Ishikawa (cell line): ENCODE data around the gene MAN1A2.

ENCODE experiments used
- CEBPB ChIP-seq: IDR thresholded peaks from 2 replicates; pipeline ENCODE4 v1.6.1; 2012
- CREB1 ChIP-seq: IDR thresholded peaks from 2 replicates; pipeline ENCODE4 v1.6.1; 2012; ENCODE audit warnings: low read depth
- EP300 ChIP-seq: IDR thresholded peaks from 2 replicates; pipeline ENCODE4 v1.6.1; 2012; ENCODE audit warnings: borderline replicate concordance
- FOXM1 ChIP-seq: IDR thresholded peaks from 2 replicates; pipeline ENCODE4 v1.6.1; 2012; ENCODE audit warnings: low read depth, borderline replicate concordance
- MAX ChIP-seq: IDR thresholded peaks from 2 replicates; pipeline ENCODE4 v1.6.1; 2012
- NFIC ChIP-seq: IDR thresholded peaks from 2 replicates; pipeline ENCODE4 v1.6.1; 2012
- RAD21 ChIP-seq: IDR thresholded peaks from 2 replicates; pipeline ENCODE4 v1.6.1; 2012; ENCODE audit warnings: low read depth
- REST ChIP-seq: IDR thresholded peaks from 2 replicates; pipeline ENCODE4 v1.6.1; 2012; ENCODE audit warnings: low read depth, mild to moderate bottlenecking
- TAF1 ChIP-seq: IDR thresholded peaks from 2 replicates; pipeline ENCODE4 v1.6.1; 2012; ENCODE audit warnings: low read depth, mild to moderate bottlenecking
- TCF12 ChIP-seq: IDR thresholded peaks from 2 replicates; pipeline ENCODE4 v1.6.1; 2012; ENCODE audit warnings: low read depth
- TEAD4 ChIP-seq: IDR thresholded peaks from 2 replicates; pipeline ENCODE4 v1.6.1; 2012
- USF1 ChIP-seq: IDR thresholded peaks from 2 replicates; pipeline ENCODE4 v1.6.1; 2012
- YY1 ChIP-seq: IDR thresholded peaks from 2 replicates; pipeline ENCODE4 v1.6.1; 2012; ENCODE audit warnings: low read depth
- ZBTB7A ChIP-seq: IDR thresholded peaks from 2 replicates; pipeline ENCODE4 v1.6.1; 2012; ENCODE audit warnings: low read depth

GRCh38 chr1:117565076-117565556 lies 197.9 kb downstream of the MAN1A2 start:
- no peak for TF ChIP-seq TCF12
- no peak for TF ChIP-seq FOXM1
- TF ChIP-seq TEAD4 = no peak
- no peak for TF ChIP-seq TAF1
- TF ChIP-seq ZBTB7A = no peak
- no peak for TF ChIP-seq YY1
- TF ChIP-seq RAD21 = no peak
- TF ChIP-seq EP300 = no peak
- TF ChIP-seq REST = no peak
- TF ChIP-seq USF1 = no peak
- no peak for TF ChIP-seq MAX
- TF ChIP-seq CEBPB = no peak
- no peak for TF ChIP-seq CREB1
- no peak for TF ChIP-seq NFIC
